Left kidney (tissue), 1 donor: Measurements from ENCODE around the gene ZNF528. TPM values are rescaled to one million over a fixed set of nuclear protein-coding genes. Genes with fewer than 3 reads are reported as not detected.

ENCODE experiments used
- polyA plus RNA-seq: library from polyadenylated mRNA; unstranded; fragments of 120-200 nt; gene quantifications from one replicate; pipeline ENCODE4 v1.2.1, GENCODE V29; 2013; ENCODE audit not compliant: insufficient read length

The ZNF528 gene
- polyA plus RNA-seq, 1 donor, result 63.3 TPM

Other genes starting within 250 kb of the ZNF528 start
- gene ZNF836, start 226.2 kb upstream of the ZNF528 start, polyA plus RNA-seq, result 19.2 TPM
- gene PPP2R1A, start 207.8 kb upstream of the ZNF528 start, polyA plus RNA-seq, result 396 TPM
- 22.0 TPM for gene ZNF766, start 128.3 kb upstream of the ZNF528 start, polyA plus RNA-seq
- gene ZNF480, start 100.7 kb upstream of the ZNF528 start, polyA plus RNA-seq, result 18.3 TPM
- gene ZNF610, start 61.6 kb upstream of the ZNF528 start, polyA plus RNA-seq, result 14.9 TPM
- 31.7 TPM for gene ZNF880, start 27.9 kb upstream of the ZNF528 start, polyA plus RNA-seq
- gene ZNF534, start 31.3 kb downstream of the ZNF528 start, polyA plus RNA-seq, result 1.2 TPM
- gene ZNF578, start 55.7 kb downstream of the ZNF528 start, polyA plus RNA-seq, result 7.9 TPM
- 23.9 TPM for gene ZNF808, start 129.8 kb downstream of the ZNF528 start, polyA plus RNA-seq
- gene ZNF701, start 172.4 kb downstream of the ZNF528 start, polyA plus RNA-seq, result 23.3 TPM
- 146 TPM for gene ZNF83, start 240.5 kb downstream of the ZNF528 start, polyA plus RNA-seq